H7 (cell line): ENCODE data around the gene MNAT1. TPM values are rescaled to one million over a fixed set of nuclear protein-coding genes. Genes with fewer than 3 reads are reported as not detected.
"Not testable (repeated sequence)": the region's sequence is repeated elsewhere in the genome, so short reads cannot be mapped to it uniquely, and the experiment has no call there.

Experiments
- DNase-seq: peaks from one replicate; pipeline ENCODE4 v3.0.0; 2012
- H3K27me3 ChIP-seq: 2 replicates; pipeline ENCODE4 v1.6.0; 2011; ENCODE audit warnings: mild to moderate bottlenecking, low read length; ENCODE audit not compliant: control insufficient read depth, insufficient read depth
- H3K36me3 ChIP-seq: replicated peaks from 2 replicates; pipeline ENCODE4 v1.5.1; 2011; ENCODE audit warnings: low read length; ENCODE audit not compliant: control insufficient read depth, insufficient read depth
- H3K4me3 ChIP-seq: 2 replicates; pipeline ENCODE4 v1.5.1; 2011; ENCODE audit warnings: low read depth, mild to moderate bottlenecking, control low read depth, low read length, moderate library complexity; ENCODE audit not compliant: insufficient read depth
- total RNA-seq: library from RNA; depleted of rRNA; stranded (reverse); fragments of >200 nt; shearing (Covaris generic); gene quantifications from 2 replicates; pipeline ENCODE4 v1.2.3, GENCODE V29; 2014

Gene MNAT1
- total RNA-seq, 1 experiment from 2014 or later, result 57.4 TPM

GRCh38 chr14:60760644-60761364 lies 26.2 kb downstream of the MNAT1 start:
- peak; percentile 41 for DNase-seq
- Histone ChIP-seq H3K4me3 (no peak overlapping the region), H3K27me3 (no peaks in the 10 kb centered on the region), H3K36me3 (no peaks in the 10 kb centered on the region)

- no peak for DNase-seq
- H3K36me3 ChIP-seq, result no peaks in the 10 kb centered on the region
- no peaks in the 10 kb centered on the region for H3K27me3 ChIP-seq
- H3K4me3 ChIP-seq, result no peak overlapping the region
Observed at GRCh38 chr14:60768602-60769001, 34.0 kb downstream of the MNAT1 start.

- Histone ChIP-seq H3K4me3 (no peak overlapping the region), H3K36me3 (no peaks in the 10 kb centered on the region), H3K27me3 (no peaks in the 10 kb centered on the region)
- no peak for DNase-seq
Observed at GRCh38 chr14:60771117-60771516, 36.6 kb downstream of the MNAT1 start.

GRCh38 chr14:60773558-60773957 lies 39.0 kb downstream of the MNAT1 start:
- no peak for DNase-seq
- no peak overlapping the region for H3K4me3 ChIP-seq
- no peaks in the 10 kb centered on the region for H3K36me3 ChIP-seq
- no peaks in the 10 kb centered on the region for H3K27me3 ChIP-seq

GRCh38 chr14:60775296-60775695 lies 40.7 kb downstream of the MNAT1 start:
- H3K4me3 ChIP-seq, result no peak overlapping the region
- DNase-seq, result no peak

GRCh38 chr14:60777856-60778578 lies 43.5 kb downstream of the MNAT1 start:
- Histone ChIP-seq H3K36me3 (no peaks in the 10 kb centered on the region), H3K27me3 (no peaks in the 10 kb centered on the region), H3K4me3 (no peak overlapping the region)
- no peak for DNase-seq

More at GRCh38 chr14:60775296-60775695, 40.7 kb downstream of the MNAT1 start:
- Histone ChIP-seq H3K27me3 (no peaks in the 10 kb centered on the region), H3K36me3 (no peaks in the 10 kb centered on the region)

- not testable (repeated sequence) for H3K27me3 ChIP-seq, H3K36me3 ChIP-seq, DNase-seq, H3K4me3 ChIP-seq
Observed at GRCh38 chr14:60779745-60780514, 45.4 kb downstream of the MNAT1 start.

- DNase-seq, H3K36me3 ChIP-seq, H3K4me3 ChIP-seq, H3K27me3 ChIP-seq: not testable (repeated sequence)
Observed at GRCh38 chr14:60780558-60780957, 46.0 kb downstream of the MNAT1 start.

- DNase-seq, result no peak
- Histone ChIP-seq H3K4me3 (no peak overlapping the region), H3K36me3 (no peaks in the 10 kb centered on the region), H3K27me3 (no peaks in the 10 kb centered on the region)
Observed at GRCh38 chr14:60786905-60787304, 52.3 kb downstream of the MNAT1 start.

- DNase-seq, result no peak
- H3K36me3 ChIP-seq, result no peaks in the 10 kb centered on the region
- no peaks in the 10 kb centered on the region for H3K27me3 ChIP-seq
- no peak overlapping the region for H3K4me3 ChIP-seq
Observed at GRCh38 chr14:60789656-60790055, 55.1 kb downstream of the MNAT1 start.

- no peaks in the 10 kb centered on the region for H3K27me3 ChIP-seq
- no peaks in the 10 kb centered on the region for H3K36me3 ChIP-seq
- DNase-seq, result no peak
- no peak overlapping the region for H3K4me3 ChIP-seq
Observed at GRCh38 chr14:60790850-60791249, 56.3 kb downstream of the MNAT1 start.

GRCh38 chr14:60796434-60796833 lies 61.9 kb downstream of the MNAT1 start:
- no peak for DNase-seq
- Histone ChIP-seq H3K36me3 (no peaks in the 10 kb centered on the region; the same call in 1 of the 2 replicates), H3K4me3 (no peak overlapping the region), H3K27me3 (no peaks in the 10 kb centered on the region)

- H3K4me3 ChIP-seq, result no peak overlapping the region
- DNase-seq, result no peak
- H3K36me3 ChIP-seq, result no peaks in the 10 kb centered on the region; the same call in 1 of the 2 replicates
- no peaks in the 10 kb centered on the region for H3K27me3 ChIP-seq
Observed at GRCh38 chr14:60800409-60800808, 65.8 kb downstream of the MNAT1 start.

GRCh38 chr14:60803871-60804270 lies 69.3 kb downstream of the MNAT1 start:
- DNase-seq, result no peak
- no peaks in the 10 kb centered on the region; the same call in 1 of the 2 replicates for H3K36me3 ChIP-seq
- H3K4me3 ChIP-seq, result no peak overlapping the region
- H3K27me3 ChIP-seq, result no peaks in the 10 kb centered on the region
